Glomerular endothelial cell (primary cell): Measurements from ENCODE around the gene GAREM1. TPM values are rescaled to one million over a fixed set of nuclear protein-coding genes. Genes with fewer than 3 reads are reported as not detected.
"Not testable (repeated sequence)": the region's sequence is repeated elsewhere in the genome, so short reads cannot be mapped to it uniquely, and the experiment has no call there.

Source experiments
- DNase-seq: peaks from one replicate; pipeline ENCODE4 v3.0.0-alpha.2; 2011; ENCODE audit warnings: low read depth, low spot score; ENCODE audit errors: extremely low read depth
- total RNA-seq: library from RNA; depleted of rRNA; stranded (reverse); fragments of >200 nt; gene quantifications from 2 replicates; pipeline ENCODE4 v1.2.3, GENCODE V29; 2015

GAREM1 gene
- total RNA-seq, 1 donor from 2014 or later, result 0.82 TPM

- DNase-seq, result no peak
Measured at GRCh38 chr18:32372381-32373061, 98.2 kb downstream of the GAREM1 start.

- DNase-seq, result no peak
Measured at GRCh38 chr18:32372047-32372380, 98.7 kb downstream of the GAREM1 start.

- no peak for DNase-seq
Measured at GRCh38 chr18:32371384-32371783, 99.3 kb downstream of the GAREM1 start.

GRCh38 chr18:32368991-32369390 is 101.7 kb downstream of the GAREM1 start:
- DNase-seq, result no peak

- DNase-seq, result no peak
Measured at GRCh38 chr18:32368170-32368569, 102.5 kb downstream of the GAREM1 start.

GRCh38 chr18:32366586-32367538 is 103.8 kb downstream of the GAREM1 start:
- no peak for DNase-seq

- no peak for DNase-seq
Measured at GRCh38 chr18:32362484-32362883, 108.2 kb downstream of the GAREM1 start.

GRCh38 chr18:32360682-32361345 is 109.9 kb downstream of the GAREM1 start:
- DNase-seq, result no peak

- DNase-seq, result no peak
Measured at GRCh38 chr18:32358529-32358928, 112.2 kb downstream of the GAREM1 start.

- DNase-seq, result no peak
Measured at GRCh38 chr18:32358075-32358474, 112.6 kb downstream of the GAREM1 start.

GRCh38 chr18:32355896-32356295 is 114.8 kb downstream of the GAREM1 start:
- DNase-seq, result no peak

GRCh38 chr18:32354518-32354917 is 116.2 kb downstream of the GAREM1 start:
- no peak for DNase-seq

- DNase-seq, result no peak
Measured at GRCh38 chr18:32353257-32353656, 117.4 kb downstream of the GAREM1 start.

GRCh38 chr18:32351032-32351431 is 119.7 kb downstream of the GAREM1 start:
- no peak for DNase-seq

- peak; percentile 93 for DNase-seq
Measured at GRCh38 chr18:32349728-32350395, 120.8 kb downstream of the GAREM1 start.

- no peak for DNase-seq
Measured at GRCh38 chr18:32346671-32347070, 124.0 kb downstream of the GAREM1 start.

- DNase-seq, result no peak
Measured at GRCh38 chr18:32343634-32344033, 127.0 kb downstream of the GAREM1 start.

GRCh38 chr18:32341112-32341511 is 129.6 kb downstream of the GAREM1 start:
- not testable (repeated sequence) for DNase-seq

GRCh38 chr18:32339045-32339444 is 131.6 kb downstream of the GAREM1 start:
- DNase-seq, result no peak

GRCh38 chr18:32337821-32338220 is 132.9 kb downstream of the GAREM1 start:
- DNase-seq, result no peak

- DNase-seq, result no peak
Measured at GRCh38 chr18:32337347-32337746, 133.3 kb downstream of the GAREM1 start.
